AG09319 (cell line): Measurements from ENCODE around the gene ARHGAP21.

Source experiments
- DNase-seq: peaks from one replicate; pipeline ENCODE4 v3.0.0-alpha.2; 2010; ENCODE audit warnings: low read depth; ENCODE audit errors: extremely low read depth
- CTCF ChIP-seq: IDR thresholded peaks from 2 replicates; pipeline ENCODE4 v1.5.1; 2011; ENCODE audit warnings: low read depth, mild to moderate bottlenecking, inconsistent platforms, low read length, moderate library complexity

The ARHGAP21 gene

GRCh38 chr10:24711465-24711864 is 12.2 kb downstream of the ARHGAP21 start:
- TF ChIP-seq CTCF, result no peak
- no peak for DNase-seq

DNA sequence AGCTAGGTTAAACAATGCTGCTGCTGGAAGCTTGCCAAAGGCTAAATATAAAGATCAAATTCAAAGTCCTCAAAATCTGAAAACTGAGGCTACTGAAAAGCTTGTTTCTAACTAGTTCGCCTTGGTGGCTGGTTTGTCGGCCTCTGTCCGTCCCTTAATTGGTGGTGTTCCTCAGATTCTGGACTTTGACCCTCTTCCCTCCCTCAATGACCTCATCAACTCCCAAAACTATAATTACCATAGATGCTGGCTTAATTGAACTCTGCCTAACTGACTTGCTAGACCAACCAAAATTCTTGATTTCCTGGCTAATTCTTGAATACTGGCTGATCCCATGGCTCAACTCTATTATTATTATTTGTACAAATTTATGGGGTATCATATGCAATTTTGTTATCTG is 15.6 kb downstream of the ARHGAP21 start:
- no peak for DNase-seq
- no peak for TF ChIP-seq CTCF

- DNase-seq, result no peak
- TF ChIP-seq CTCF, result no peak
These were observed 16.2 kb downstream of the ARHGAP21 start for GRCh38 chr10:24707445-24707844.

DNA sequence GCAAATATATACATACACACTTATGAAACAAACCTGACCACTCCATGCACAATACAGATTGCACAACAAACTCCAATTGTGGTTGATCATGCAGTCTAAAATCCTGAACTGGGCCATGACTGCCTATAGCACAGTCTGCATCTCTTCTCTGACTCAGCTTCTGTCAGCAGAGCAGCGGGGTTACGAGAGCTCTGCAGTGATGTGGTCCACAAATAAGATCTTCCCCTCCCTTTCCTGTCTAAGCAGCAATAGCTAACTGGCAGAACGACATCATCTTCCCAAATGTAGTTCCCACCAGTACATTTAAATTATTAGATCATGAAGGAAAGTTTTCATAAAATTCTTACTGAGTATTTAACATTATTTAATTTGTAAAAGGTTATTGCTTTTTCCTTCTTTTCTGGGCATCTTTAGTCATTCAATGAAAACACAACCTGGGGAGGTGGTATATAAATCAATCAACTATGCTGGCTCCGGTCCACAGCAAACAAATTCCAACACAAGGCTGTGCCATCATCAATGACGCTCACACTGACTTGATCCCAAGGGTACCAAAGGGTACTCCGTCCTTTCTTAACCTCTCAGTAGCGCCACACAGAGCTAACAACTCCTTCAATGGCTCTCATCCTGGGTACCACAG is 17.1 kb downstream of the ARHGAP21 start:
- TF ChIP-seq CTCF, result no peak
- peak; percentile 66 for DNase-seq

GRCh38 chr10:24703700-24704099 is 20.0 kb downstream of the ARHGAP21 start:
- no peak for TF ChIP-seq CTCF
- peak; percentile 72 for DNase-seq

- DNase-seq, result no peak
- no peak for TF ChIP-seq CTCF
These were observed 22.2 kb downstream of the ARHGAP21 start for GRCh38 chr10:24701447-24701846.

DNA sequence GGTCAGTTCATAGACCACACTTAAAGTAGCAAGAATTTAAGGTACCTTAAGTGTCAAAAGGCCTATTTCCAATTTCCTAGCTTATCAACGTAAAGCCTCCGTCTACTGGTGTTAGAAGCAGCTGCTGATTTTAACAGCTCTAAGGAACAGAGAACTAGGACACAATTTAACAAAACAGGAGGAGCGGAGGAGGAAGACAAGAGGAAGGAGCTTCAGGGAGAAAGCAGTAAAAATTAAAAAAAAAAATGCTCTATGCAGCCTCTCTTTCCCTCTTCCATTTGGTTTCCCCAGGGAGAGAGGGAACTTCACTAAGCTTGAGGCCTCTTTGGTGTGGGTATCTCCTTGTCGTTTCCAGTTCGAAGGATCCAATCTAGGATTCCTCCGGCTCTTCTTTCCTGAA is 22.7 kb downstream of the ARHGAP21 start:
- no peak for DNase-seq
- TF ChIP-seq CTCF, result no peak
